Body of pancreas (tissue), 4 donors: ENCODE data around the gene ATP8B2.

Experiments used
- CTCF ChIP-seq, 7 experiments: fragments of 450-650 bp in 4 of 7; fragments of 200-600 bp in 3 of 7; sonication (generic) in 3 of 7; IDR thresholded peaks; one replicate each; pipeline ENCODE4 v1.5.1; 2016 to 2019; ENCODE audit warnings: antibody characterized with exemption in 7 of 7
- POLR2A ChIP-seq, 3 donors: fragments of 450-650 bp; IDR thresholded peaks; one replicate each; pipeline ENCODE4 v1.6.1; 2016; ENCODE audit warnings: antibody characterized with exemption in 3 of 3, mild to moderate bottlenecking in 2 of 3

- TF ChIP-seq CTCF (IDR thresholded peaks at IDR 0.05): no peak
- TF ChIP-seq POLR2A (IDR thresholded peaks at IDR 0.05): no peak
Measured at GRCh38 chr1:154290921-154291320, 34.4 kb upstream of the ATP8B2 start.
